Measurements from ENCODE around the gene ITFG1.

ITFG1 gene

GRCh38 chr16:47320546-47321310 lies 140.1 kb downstream of the ITFG1 start:
- no peak for DNase-seq

GRCh38 chr16:47317465-47318240 lies 143.2 kb downstream of the ITFG1 start:
- DNase-seq: no peak

- no peak for DNase-seq
Observed at GRCh38 chr16:47316442-47317015, 144.3 kb downstream of the ITFG1 start.

DNA sequence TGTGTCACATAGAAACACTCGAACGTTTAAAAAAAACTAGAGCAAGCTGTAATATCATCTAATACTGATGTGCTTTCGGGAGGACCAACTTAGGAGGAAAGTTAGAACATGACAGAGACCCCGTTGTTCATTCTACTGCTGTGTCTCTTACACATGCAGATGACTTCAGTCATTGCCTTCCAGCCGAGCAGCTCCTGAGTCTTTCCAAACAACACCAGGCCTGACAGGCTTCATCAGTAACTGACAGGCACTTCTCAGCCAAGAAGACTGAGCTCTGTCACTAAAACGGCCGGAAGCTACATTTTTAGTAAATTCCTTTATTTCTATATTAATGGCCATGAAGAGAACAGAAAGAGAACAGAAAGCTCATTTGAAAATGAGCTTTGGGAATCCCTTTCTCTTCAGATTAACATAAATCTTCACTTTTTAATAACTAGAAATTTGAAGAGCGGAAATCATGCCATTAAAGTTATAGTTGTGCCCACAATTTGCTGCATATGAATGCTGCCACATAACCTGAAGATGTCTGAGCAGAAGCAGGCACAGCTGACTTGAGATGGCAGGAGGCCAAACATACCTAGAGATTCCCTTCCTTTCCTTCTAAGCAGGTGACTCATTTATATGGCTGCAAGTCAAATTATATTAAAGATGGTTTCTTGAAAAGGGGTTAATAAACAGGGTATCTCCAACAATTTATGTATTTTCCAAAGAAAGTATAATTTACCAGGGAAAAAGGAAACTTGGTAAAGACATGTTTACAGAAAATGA lies 148.9 kb downstream of the ITFG1 start:
- peak; percentile 9 for DNase-seq

DNA sequence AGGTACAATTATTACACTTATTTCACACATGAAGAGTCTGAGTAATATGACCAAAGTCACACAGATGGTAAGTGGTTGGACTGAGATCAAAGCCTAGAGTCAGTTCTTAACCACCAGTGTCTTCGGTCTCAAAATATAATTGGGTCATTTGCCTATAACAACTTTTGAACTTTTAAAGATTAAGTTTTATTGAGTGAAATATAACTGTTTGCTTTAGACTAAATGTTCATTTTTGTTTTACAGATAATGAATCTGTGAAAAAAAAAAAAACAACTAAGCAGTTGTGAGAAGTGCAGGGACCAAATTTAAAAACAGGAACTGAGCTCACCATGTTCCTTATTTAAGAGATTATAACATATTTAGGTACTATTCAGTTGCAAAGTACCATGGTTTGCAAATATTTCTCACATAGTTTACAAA lies 150.1 kb downstream of the ITFG1 start:
- no peak for DNase-seq

- no peak for DNase-seq
Observed at GRCh38 chr16:47309581-47310312, 151.1 kb downstream of the ITFG1 start.

GRCh38 chr16:47308601-47309000 lies 152.3 kb downstream of the ITFG1 start:
- no peak for DNase-seq

DNA sequence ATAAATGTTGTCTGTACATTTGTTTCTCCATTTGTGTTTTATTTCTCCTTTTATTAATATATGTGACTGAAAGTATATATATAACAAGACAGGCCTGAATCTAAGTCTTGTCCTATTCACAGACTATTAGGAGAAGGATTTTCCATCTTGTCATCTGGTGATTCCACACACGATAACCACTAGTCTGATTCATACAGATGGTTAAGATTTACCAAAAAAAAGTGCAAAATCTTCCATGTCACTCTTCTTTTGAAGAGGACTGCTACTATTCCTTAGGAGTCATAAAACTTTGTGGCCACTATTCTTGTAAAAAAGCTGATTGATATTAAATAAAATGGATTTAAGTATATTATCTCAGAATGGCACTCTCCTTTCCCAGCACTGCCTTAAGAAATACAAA lies 156.3 kb downstream of the ITFG1 start:
- no peak for DNase-seq

GRCh38 chr16:47299587-47299986 lies 161.3 kb downstream of the ITFG1 start:
- DNase-seq: no peak

DNA sequence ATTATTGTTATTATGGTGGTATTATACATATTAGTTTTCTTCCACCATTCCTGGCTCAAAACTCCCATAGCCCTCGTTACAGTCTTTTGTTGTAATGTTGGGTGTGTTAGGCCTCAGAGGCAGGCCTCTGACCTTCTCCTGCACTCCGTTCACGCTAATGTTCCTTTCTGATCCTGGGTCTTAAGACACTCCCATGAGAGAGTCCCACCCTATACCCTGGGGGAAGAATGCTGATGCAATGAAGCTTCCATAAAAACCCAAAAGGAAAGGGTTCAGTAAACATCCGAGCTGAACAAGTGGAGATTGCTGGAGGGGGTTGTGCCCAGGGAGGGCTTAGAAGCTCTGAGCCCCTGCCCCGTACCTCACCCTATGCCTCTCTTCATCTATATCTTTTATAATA lies 175.9 kb downstream of the ITFG1 start:
- no peak for DNase-seq

GRCh38 chr16:47278306-47278970 lies 182.4 kb downstream of the ITFG1 start:
- no peak for DNase-seq

DNA sequence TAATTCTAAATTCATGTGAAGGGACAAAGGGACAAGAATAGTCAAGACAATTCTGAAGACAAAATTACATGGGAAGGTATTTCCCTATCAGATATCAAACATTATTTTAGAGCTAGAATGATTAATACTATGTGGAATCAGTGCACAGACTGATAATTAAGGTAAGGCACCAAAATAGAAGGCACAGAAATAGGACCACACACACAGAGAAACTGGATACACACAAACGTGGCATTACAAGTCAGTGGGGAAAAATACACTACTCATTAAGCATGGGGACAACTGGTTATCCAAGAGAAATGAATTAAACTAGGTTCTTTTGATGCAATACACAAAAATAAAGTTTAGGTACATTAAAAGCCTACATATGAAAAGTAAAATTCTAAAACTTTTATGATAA lies 184.3 kb downstream of the ITFG1 start:
- DNase-seq: no peak

- DNase-seq: peak; percentile 22
Observed at GRCh38 chr16:47262938-47263337, 197.9 kb downstream of the ITFG1 start.

DNA sequence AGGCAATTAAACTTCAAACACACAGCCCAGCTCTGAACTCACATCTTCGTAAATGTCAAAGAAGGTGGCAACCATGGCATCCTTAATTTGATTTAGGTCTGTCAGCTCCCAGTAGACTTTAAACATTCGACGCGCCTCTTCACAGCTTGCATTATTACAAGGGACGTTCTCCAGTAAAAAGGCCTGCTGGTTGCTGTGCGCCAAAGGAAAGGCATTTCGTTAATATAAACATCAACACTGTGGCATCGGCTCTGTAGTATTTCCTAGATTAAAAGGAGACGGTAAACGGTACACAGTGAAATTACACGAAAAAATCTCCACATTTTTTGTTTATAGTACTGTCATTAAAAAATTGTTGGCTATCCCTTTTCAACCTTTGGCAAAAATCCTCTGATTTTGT lies 200.4 kb downstream of the ITFG1 start:
- no peak for DNase-seq

DNA sequence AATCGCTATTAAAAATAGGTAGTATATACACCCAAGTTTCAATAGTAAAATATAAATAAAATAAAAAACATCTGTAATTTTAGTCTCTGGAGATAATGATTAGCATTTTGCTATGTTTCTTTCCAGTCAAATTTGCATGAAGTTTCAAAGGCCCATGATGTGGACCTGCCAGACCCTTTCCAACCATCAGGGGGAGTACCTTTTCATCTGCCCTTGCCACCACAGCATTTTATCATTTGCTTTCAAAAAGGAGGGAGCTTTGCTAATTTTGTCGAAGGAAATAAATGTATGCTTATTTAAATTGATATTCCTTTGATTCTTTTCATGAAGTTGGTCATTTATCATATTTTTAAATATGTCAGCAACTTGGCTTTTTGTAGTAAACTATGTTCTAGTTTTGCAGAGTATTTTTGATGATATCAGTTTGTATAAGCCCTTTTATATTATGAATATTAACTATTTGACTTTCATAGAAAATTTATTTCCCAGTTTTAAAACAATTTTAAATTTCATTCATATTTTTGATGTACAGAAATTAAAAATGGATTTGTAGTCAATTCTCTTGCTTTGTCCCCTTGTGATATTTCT lies 201.9 kb downstream of the ITFG1 start:
- no peak for DNase-seq

DNA sequence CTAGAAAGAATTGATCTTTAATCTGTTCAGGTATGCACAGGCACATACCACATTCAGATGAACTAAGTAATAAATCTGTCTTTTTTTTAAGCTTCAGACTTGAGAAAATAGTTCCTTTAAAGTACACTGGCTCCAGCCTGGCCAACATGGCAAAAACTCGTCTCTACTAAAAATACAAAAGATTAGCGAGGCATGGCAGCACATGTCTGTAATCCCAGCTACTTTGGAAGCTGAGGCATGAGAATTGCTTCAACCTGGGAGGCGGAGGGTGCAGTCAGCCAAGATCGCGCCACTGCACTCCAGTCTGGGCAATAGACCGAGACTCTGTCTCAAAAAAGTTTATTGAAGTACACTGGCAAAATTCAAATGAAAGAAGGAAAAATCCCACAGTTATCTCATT lies 206.1 kb downstream of the ITFG1 start:
- DNase-seq: peak; percentile 20

- no peak for DNase-seq
Observed at GRCh38 chr16:47250983-47251382, 209.9 kb downstream of the ITFG1 start.

DNA sequence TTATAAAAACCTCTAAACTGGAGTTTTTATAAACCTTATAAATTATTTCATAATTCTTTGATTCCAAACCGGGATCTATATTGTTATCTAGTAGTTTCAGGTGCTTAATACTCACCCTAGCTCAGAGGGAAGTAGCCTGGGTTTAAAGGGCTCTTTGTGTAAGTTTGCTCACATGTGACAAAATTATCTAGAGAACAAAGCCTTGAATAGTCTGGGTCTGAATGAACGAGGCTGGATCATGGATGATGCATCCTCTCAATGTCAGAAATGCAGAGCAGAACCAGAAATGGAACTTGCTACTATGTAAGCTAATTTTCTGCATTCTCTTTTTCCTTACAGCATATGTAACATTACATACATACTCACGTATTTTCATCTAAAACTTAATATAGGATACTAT lies 213.2 kb downstream of the ITFG1 start:
- no peak for DNase-seq

- no peak for DNase-seq
Observed at GRCh38 chr16:47244206-47244605, 216.7 kb downstream of the ITFG1 start.

- DNase-seq: no peak
Observed at GRCh38 chr16:47241061-47241460, 219.8 kb downstream of the ITFG1 start.

- no peak for DNase-seq
Observed at GRCh38 chr16:47236716-47237115, 224.1 kb downstream of the ITFG1 start.

GRCh38 chr16:47230296-47230695 lies 230.6 kb downstream of the ITFG1 start:
- no peak for DNase-seq
